Endothelial cell of umbilical vein (primary cell): ENCODE results near the gene SMIM14. TPM values are rescaled to one million over a fixed set of nuclear protein-coding genes. Genes with fewer than 3 reads are reported as not detected.

Experiments used
- BruUV-seq: library from RNA; stranded (reverse); fragments of 400-500 nt; replicated peaks from 2 replicates; lab custom pipeline; 2021; lab: Mats Ljungman, UMichigan
- CTCF ChIA-PET: fragments of 300-600, 350-600 bp; sonication (Branson Sonifier 250); formaldehyde crosslinking; loops from one replicate; lab custom pipeline; 2021; ENCODE audit warnings: antibody characterized with exemption, inconsistent platforms; lab: Charles Lee
- POLR2A ChIA-PET: fragments of 300-600, 350-600 bp; sonication (Branson Sonifier 250); formaldehyde crosslinking; loops from one replicate; lab custom pipeline; 2021; ENCODE audit warnings: antibody characterized with exemption, inconsistent platforms; lab: Charles Lee
- DNase-seq: peaks from one replicate; pipeline ENCODE4 v3.0.0-alpha.2; 2011; ENCODE audit warnings: low read depth, low spot score
- FAIRE-seq: peaks from 2 replicates; lab custom pipeline; 2011; peaks lifted over from hg19 to GRCh38; lab: Jason Lieb, UNC
- H2AFZ ChIP-seq: 2 replicates; pipeline ENCODE4 v1.6.0; 2012; ENCODE audit warnings: low read depth, low read length, control low read depth, inconsistent platforms
- H3K27ac ChIP-seq: 2 replicates; pipeline ENCODE4 v1.5.1; 2011; ENCODE audit warnings: low read depth, mild to moderate bottlenecking, control low read depth, low read length, moderate library complexity; ENCODE audit not compliant: insufficient read depth
- H3K27me3 ChIP-seq, 2 experiments: 2 replicates each; pipeline versions ENCODE4 v1.6.0 to v1.6.1; 2011; ENCODE audit warnings: low read length in 2 of 2, mixed read lengths in 1 of 2; ENCODE audit not compliant: control insufficient read depth in 2 of 2, insufficient read depth in 2 of 2
- H3K36me3 ChIP-seq, 2 experiments: 2 replicates in 1 of 2; 3 replicates in 1 of 2; pipeline ENCODE4 v1.5.1; 2011; ENCODE audit warnings: low read length in 2 of 2, mild to moderate bottlenecking in 1 of 2, moderate library complexity in 1 of 2; ENCODE audit not compliant: control insufficient read depth in 2 of 2, insufficient read depth in 2 of 2; ENCODE audit errors: extremely low read depth in 1 of 2
- H3K4me1 ChIP-seq: 3 replicates; pipeline ENCODE4 v1.5.1; 2011; ENCODE audit warnings: mild to moderate bottlenecking, low read length; ENCODE audit not compliant: control insufficient read depth, insufficient read depth; ENCODE audit errors: extremely low read depth
- H3K4me2 ChIP-seq: 2 replicates; pipeline ENCODE4 v1.6.1; 2011; ENCODE audit warnings: low read length, control low read depth, mixed read lengths; ENCODE audit not compliant: insufficient read depth
- H3K4me3 ChIP-seq, 3 experiments: fragments of 200-600 bp in 1 of 3; sonication (generic), shearing (Covaris generic) in 1 of 3; replicated peaks in 1 of 3; 2 replicates each; pipeline ENCODE4 v1.5.1; 2011 to 2016; ENCODE audit warnings: control low read depth in 3 of 3, low read length in 3 of 3, mild to moderate bottlenecking in 2 of 3, inconsistent platforms in 1 of 3, low read depth in 1 of 3, moderate library complexity in 1 of 3; ENCODE audit not compliant: insufficient read depth in 1 of 3
- H3K79me2 ChIP-seq: 2 replicates; pipeline ENCODE4 v1.6.0; 2012; ENCODE audit warnings: low read length, inconsistent platforms; ENCODE audit not compliant: control insufficient read depth, insufficient read depth
- H3K9ac ChIP-seq: replicated peaks from 2 replicates; pipeline ENCODE3; 2011; ENCODE audit warnings: low read length, control low read depth; ENCODE audit not compliant: insufficient read depth; ENCODE audit errors: extremely low read depth
- H3K9me1 ChIP-seq: replicated peaks from 3 replicates; pipeline ENCODE4 v1.6.0; 2011; ENCODE audit warnings: mild to moderate bottlenecking, low read length; ENCODE audit not compliant: control insufficient read depth, insufficient read depth; ENCODE audit errors: extremely low read depth
- H3K9me3 ChIP-seq: replicated peaks from 2 replicates; pipeline ENCODE4 v1.5.1; 2012; ENCODE audit warnings: low read length, inconsistent platforms; ENCODE audit not compliant: control insufficient read depth, insufficient read depth
- H4K20me1 ChIP-seq: replicated peaks from 2 replicates; pipeline ENCODE3; 2011; ENCODE audit warnings: mild to moderate bottlenecking, low read length; ENCODE audit not compliant: control insufficient read depth, insufficient read depth; ENCODE audit errors: extremely low read depth
- CTCF ChIP-seq, 2 donors: IDR thresholded peaks; 1 replicate in 1 of 2; 2 replicates in 1 of 2; pipeline ENCODE4 v1.5.1; 2011; ENCODE audit warnings: low read length in 2 of 2, mild to moderate bottlenecking in 2 of 2, moderate library complexity in 2 of 2, control low read depth in 1 of 2, inconsistent platforms in 1 of 2, low read depth in 1 of 2; ENCODE audit not compliant: insufficient read depth in 1 of 2; ENCODE audit errors: extremely low read depth in 1 of 2
- EZH2 ChIP-seq: IDR thresholded peaks from 2 replicates; pipeline ENCODE4 v1.6.1; 2012; ENCODE audit warnings: borderline replicate concordance, low read depth, mild to moderate bottlenecking, moderate library complexity, low read length, inconsistent platforms; ENCODE audit not compliant: severe bottlenecking
- FOS ChIP-seq: IDR thresholded peaks from 2 replicates; pipeline ENCODE4 v1.6.1; 2011; ENCODE audit warnings: mild to moderate bottlenecking, low read length, moderate library complexity, borderline replicate concordance; ENCODE audit not compliant: insufficient read depth
- GATA2 ChIP-seq: IDR thresholded peaks from 2 replicates; pipeline ENCODE4 v1.7.0; 2011; ENCODE audit warnings: low read depth, mild to moderate bottlenecking, moderate library complexity, mixed read lengths, low read length; ENCODE audit not compliant: insufficient read length, insufficient read depth
- JUN ChIP-seq: IDR thresholded peaks from 2 replicates; pipeline ENCODE4 v1.6.1; 2011; ENCODE audit warnings: borderline replicate concordance, low read depth; ENCODE audit not compliant: insufficient read length, insufficient read depth
- MAX ChIP-seq: IDR thresholded peaks from 2 replicates; pipeline ENCODE4 v1.6.1; 2011; ENCODE audit not compliant: insufficient read depth, insufficient read length
- MYC ChIP-seq: IDR thresholded peaks from one replicate; pipeline ENCODE4 v1.6.1; 2011; ENCODE audit warnings: mild to moderate bottlenecking, low read depth, low read length
- POLR2A ChIP-seq: IDR thresholded peaks from 2 replicates; pipeline ENCODE4 v1.6.1; 2012; ENCODE audit warnings: low read depth, mild to moderate bottlenecking, control low read depth, low read length
- POLR2AphosphoS5 ChIP-seq: IDR thresholded peaks from 2 replicates; pipeline ENCODE4 v1.6.1; 2012; ENCODE audit warnings: low read depth, mild to moderate bottlenecking, control low read depth, low read length, moderate library complexity; ENCODE audit not compliant: insufficient read depth
- dilution Hi-C: fragments of 300-500 bp; cut with MboI; formaldehyde crosslinking; loops from one replicate; pipeline ENCODE4 v1.15.0; 2019; ENCODE audit warnings: low sequenced_read_pairs; ENCODE audit not compliant: extremely low pct_ligation_motif_present
- intact Hi-C: fragments of 100-400 bp; cut with micrococcal nuclease; formaldehyde crosslinking; loops from one replicate; pipeline ENCODE4 v1.10.0; 2022
- polyA plus RNA-seq, 4 experiments: library from polyadenylated mRNA; depleted of rRNA in 3 of 4; stranded (reverse) in 3 of 4; unstranded in 1 of 4; fragments of >200 nt; gene quantifications; 2 replicates each; pipeline versions ENCODE4 v1.2.1 to v1.2.3, GENCODE V29; 2011 to 2012; ENCODE audit warnings: missing spikeins in 1 of 4
- total RNA-seq: library from RNA; stranded (reverse); gene quantifications from 2 replicates; pipeline ENCODE4 v1.2.3, GENCODE V29; 2021

The SMIM14 gene
- total and polyA plus RNA-seq, 2 donors (not counting 3 experiments of a cell fraction or from before 2014, with no cell fraction given): 12.3 to 15.4 TPM

- H3K27ac ChIP-seq: peak overlapping the region; percentile 65
- peak overlapping the region; percentile 92 for H3K9ac ChIP-seq
- H3K27me3 ChIP-seq: no peaks in the 10 kb centered on the region
- intact Hi-C loops (loop anchor here (1.0 to 5.0 kb wide), 4 partner anchors 15 to 420 kb away; partner anchors contain the start of genes N4BP2 and UBE2K), dilution Hi-C loops (no loop called here)
- TF ChIP-seq POLR2A (no peak), MAX (no peak), GATA2 (no peak), MYC (no peak), CTCF (IDR thresholded peaks at IDR 0.05; ENCODE audit: extremely low read depth in 1 of 2, insufficient read depth in 1 of 2, low read depth in 1 of 2, low read length in 2 of 2) (no peak), POLR2AphosphoS5 (peak; percentile 21), EZH2 (no peak), FOS (no peak), JUN (no peak)
- FAIRE-seq (no peak), DNase-seq (peak; percentile 81)
- H3K4me2 ChIP-seq: peak overlapping the region; percentile 97
- peaks cover 3% of the 10 kb centered on the region for H3K79me2 ChIP-seq
- H3K9me3 ChIP-seq: no peaks in the 10 kb centered on the region
- peak overlapping the region; percentile 43 to 97 (median 69) for H3K4me3 ChIP-seq
- no peaks in the 10 kb centered on the region for H3K9me1 ChIP-seq
- H3K4me1 ChIP-seq: peaks cover 9% of the 10 kb centered on the region
- ChIA-PET CTCF (interaction anchor here (1.1 to 3.5 kb wide), 9 partner anchors 9 to 168 kb away, joined by 3 to 24 read pairs (median 5); partner anchors contain the start of gene UGDH), POLR2A (interaction anchor here (0.5 to 2.3 kb wide), 6 partner anchors 8 to 344 kb away, joined by 3 to 42 read pairs (median 4); partner anchors contain the start of gene UGDH)
- H2AFZ ChIP-seq: peak overlapping the region; percentile 87
- no peaks in the 10 kb centered on the region for H3K36me3 ChIP-seq
- H4K20me1 ChIP-seq: no peaks in the 10 kb centered on the region
- BruUV-seq: no TSS peak
Observed at GRCh38 chr4:39637586-39638353, 895 bp downstream of the SMIM14 start.
